ENCODE measurements around the gene AHI1.

The AHI1 gene

DNA sequence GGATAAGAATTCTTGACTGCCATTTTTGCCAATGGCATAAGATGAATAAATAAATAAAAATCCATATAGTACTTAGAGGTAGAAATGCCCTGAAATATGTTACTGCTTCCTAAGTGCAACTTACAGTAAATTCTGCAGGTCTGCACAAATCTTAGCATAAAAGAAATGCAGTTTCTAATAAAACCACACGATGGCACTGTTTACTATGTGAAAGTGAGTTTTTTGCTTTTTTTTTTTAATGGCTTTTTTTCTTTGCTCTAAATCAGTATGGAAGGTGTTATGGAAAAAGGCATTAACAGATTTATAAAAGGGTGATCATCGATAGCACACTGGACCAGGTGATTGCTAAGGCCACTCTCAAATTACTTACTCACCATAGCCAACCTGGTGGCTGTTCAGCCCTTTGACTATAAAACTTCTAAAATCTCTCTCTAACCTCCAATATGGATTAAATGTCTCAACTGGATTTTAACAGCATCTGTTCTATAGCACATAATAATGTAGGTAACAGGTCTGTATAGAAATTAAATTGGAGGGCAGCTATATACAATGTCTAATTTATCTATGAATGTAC lies 45.8 kb downstream of the AHI1 start:
- no peak for DNase-seq (ENCODE audit: low read depth in 2 of 2)

DNA sequence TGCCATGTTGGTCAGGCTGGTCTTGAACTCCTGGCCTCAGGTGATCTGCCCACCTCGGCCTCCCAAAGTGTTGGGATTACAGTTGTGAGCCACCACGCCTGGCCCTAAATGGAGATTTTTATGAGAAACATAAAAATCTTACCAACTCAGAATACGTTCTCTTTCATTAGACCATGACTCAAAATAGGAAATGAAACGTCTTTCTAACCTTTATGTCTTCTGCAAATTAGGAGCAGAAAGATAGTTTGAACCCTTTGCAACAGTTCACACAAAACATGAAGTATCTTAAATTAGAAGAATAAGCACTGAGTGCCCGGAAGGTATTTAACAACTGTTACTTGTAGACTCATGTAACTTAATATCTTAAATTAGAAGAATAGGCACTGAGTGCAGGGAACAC lies 48.3 kb downstream of the AHI1 start:
- no peak for DNase-seq (ENCODE audit: low read depth in 2 of 2)

DNA sequence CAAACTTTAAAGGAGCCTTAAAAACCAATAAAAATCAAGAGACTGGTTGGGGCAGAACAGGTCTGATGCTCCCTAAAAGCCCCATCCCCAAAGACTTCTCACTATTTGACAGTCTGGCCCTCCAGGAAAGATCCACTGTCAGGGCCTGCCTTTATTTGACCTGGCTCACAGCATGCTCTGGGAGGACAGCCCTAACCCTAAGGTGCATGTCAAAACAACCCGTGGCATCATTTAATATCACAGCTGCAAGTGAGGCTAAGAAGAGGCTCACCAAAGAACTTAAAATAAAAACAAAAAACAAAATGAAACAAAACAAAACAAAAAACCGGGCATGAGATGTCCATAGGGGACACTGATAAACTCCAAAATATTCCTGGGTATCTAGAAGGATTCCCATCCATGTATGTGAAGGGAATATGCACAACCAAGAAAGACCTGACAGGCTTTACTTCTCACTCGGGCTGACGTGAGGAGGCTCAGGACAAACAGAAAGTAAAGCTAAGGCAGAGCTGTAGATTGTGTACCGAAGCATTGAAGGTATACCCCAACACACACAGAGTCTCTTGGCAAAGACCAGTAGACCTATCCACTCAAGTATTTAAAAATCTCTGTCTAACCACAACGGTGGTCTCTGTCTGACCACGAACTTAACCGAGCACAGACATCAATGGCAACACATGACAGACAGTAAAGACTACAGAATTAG lies 57.3 kb downstream of the AHI1 start:
- DNase-seq (ENCODE audit: low read depth in 2 of 2): no peak

DNA sequence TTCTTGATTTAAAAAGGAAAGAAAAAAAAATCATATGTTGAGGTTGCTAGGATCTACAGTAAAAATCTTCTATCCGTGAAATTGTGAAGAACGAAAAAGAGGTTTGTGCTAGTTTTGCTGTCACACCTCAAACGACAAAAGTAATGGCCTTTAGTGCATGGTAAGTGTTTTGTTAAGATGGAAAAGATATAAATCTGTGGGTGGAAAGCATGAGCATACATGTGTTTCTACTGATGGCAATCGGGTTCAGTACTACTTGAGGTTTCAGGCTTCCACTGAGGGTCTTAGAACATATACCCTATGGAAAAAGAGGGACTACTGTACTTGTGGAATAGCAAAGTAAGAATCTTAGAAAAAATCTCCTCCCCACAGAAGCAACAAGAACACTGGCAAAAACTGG lies 58.0 kb downstream of the AHI1 start:
- DNase-seq (ENCODE audit: low read depth in 2 of 2): no peak

DNA sequence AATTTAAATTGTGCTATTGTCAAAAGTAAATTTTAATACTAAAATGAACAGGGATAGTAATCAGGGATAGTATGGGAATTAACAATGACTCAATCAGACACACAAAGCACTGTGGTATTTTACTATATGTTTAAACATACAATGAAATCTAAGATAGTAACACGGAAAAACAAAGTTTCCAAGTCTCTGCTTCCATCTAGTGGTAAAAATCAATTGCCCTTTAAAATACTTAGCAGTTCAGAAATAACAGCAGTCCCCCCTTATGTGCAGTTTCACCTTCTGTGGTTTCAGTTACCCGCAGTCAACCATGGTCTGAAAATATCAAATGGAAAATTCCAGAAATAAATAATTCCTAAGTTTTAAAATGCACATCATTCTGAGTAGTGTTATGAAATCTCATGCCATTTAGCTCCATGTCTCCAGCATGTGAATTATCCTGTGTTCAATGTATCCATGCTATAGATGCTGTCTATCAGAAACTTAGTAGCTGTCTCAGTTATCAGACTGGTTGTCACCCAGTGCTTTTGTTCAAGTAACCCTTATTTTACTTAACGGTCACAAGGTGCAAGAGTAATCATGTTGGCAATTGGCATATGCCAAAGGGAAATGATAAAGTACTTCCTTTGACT lies 58.5 kb downstream of the AHI1 start:
- DNase-seq (ENCODE audit: low read depth in 2 of 2): no peak

DNA sequence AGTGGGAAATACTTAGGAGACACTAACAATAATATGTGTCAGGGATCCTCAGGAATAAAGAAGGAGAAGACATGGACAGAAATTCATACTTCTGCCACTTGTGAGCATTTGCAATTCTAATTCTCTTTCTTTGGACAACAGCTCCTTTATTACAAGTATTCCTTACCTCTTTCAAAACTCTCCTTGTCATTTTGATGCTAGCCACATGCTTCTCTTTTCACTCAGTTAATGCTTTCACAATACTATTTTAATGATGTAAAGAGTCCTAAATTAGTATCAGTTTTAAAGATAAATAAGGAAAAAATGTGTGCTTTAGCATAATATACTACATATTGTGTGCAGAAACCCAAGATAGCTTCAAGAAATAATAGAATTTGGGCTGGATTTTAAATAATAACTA lies 62.5 kb downstream of the AHI1 start:
- DNase-seq (ENCODE audit: low read depth in 2 of 2): no peak

DNA sequence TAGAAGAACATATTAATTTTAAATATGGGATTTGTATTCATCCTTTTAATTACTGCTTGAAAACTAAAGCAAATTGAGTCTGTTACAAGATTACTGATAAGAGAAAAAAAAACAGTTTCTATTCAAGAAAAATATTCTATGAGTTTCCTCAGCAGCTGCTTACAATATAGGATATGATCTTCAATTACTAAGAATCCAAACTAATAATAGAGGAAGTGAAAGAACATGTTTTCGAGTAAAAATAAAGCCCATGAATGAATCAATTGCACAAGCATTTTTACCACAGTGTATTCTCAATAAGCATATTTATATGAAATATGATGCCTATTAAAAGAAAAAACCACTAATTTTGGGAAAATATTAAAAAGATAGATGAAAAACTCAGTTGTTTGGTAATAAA lies 63.4 kb downstream of the AHI1 start:
- no peak for DNase-seq (ENCODE audit: low read depth in 2 of 2)

DNA sequence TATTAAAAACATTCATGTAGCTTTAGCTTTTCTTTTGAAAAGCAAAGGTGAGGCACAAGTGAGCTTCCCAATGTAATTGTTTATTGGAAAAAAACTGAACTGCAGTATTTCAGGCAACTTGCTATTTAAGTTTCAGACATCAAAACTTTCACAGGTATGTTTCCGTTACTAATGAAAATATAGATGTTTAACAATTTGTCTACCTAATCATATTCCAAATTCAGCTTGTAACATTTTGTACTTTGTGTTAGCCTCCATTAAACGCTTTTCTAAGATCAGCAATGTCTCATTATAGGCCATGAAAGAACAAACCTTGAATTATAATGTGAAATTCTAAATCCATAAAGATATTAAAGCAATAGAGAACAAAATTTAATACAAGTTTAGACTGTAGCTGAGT lies 69.5 kb downstream of the AHI1 start:
- DNase-seq (ENCODE audit: low read depth in 2 of 2): no peak

DNA sequence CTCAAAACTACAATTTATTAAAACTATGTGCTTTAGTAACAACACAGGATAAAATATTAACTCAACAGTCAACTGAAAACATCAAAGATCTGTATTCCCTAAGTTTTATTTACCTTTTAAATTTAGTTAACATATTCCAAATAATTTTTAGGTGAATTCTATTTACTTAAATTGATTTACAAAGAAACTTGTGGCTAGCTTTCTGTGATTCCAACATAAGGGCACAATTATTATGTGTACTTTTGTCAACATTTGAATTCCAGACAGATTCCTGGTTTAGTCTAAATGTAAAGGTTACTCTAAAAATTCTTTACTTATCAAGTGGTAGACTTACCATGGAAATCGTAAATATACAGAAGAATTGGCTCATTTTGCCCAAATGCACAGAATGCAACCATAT lies 70.7 kb downstream of the AHI1 start:
- DNase-seq (ENCODE audit: low read depth in 2 of 2): no peak

DNA sequence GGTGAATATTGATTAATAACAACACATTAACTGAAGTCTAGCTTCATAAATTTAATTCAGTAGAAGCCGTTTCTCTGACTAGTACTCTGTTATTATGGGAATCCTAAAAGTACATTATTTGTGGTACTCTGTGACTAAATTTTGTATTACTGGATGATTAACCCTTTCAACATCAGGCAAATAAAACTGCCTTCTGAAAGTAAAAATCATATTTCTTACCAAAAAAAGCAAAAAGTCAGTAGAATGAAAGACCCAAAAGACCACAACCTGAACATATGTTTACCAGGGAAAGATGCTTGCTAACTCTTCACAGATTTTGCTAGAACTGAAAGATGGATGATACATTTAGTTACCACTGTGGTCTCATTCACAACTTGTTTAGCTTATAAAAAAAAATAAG lies 73.2 kb downstream of the AHI1 start:
- DNase-seq (ENCODE audit: low read depth in 2 of 2): no peak

DNA sequence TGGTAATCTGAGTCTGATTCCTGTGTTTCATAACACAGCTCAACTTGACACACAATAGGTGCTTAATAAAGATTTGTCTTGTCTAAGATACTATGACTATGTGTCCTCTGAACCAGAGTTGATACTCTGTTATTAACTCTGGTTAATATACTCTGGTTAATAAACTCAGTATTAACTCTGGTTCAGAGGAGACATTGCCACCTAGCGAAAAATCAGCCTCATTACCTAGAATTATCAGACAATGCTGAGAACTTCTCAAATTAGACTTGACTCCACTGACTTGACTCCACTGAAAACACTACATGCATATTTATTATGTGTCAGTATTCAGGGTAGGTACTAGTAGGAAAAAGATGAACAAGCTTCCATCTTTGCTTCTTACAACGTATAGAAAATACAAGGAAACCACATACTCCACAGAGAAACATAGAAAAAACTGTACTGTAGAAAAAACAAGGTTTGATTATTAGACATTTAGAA lies 73.9 kb downstream of the AHI1 start:
- no peak for DNase-seq (ENCODE audit: low read depth in 2 of 2)

DNA sequence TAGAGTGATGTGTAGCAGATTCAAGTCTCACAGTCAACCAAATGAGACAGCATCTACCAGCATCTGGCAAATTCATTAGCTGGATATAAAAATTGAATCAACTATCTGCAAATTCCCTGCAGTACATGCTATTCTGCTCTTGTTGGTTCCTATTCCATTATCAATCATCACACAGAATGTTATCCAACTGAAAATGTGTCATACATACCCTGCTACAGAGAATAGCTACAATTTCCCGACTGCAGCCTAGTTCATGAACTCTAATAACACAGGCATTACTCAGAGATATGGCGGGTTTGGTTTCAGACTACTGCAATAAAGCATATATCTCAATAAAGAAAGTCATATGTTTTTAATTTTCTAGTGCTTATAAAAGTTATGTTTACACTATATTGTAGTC lies 78.4 kb downstream of the AHI1 start:
- DNase-seq (ENCODE audit: low read depth in 2 of 2): no peak

DNA sequence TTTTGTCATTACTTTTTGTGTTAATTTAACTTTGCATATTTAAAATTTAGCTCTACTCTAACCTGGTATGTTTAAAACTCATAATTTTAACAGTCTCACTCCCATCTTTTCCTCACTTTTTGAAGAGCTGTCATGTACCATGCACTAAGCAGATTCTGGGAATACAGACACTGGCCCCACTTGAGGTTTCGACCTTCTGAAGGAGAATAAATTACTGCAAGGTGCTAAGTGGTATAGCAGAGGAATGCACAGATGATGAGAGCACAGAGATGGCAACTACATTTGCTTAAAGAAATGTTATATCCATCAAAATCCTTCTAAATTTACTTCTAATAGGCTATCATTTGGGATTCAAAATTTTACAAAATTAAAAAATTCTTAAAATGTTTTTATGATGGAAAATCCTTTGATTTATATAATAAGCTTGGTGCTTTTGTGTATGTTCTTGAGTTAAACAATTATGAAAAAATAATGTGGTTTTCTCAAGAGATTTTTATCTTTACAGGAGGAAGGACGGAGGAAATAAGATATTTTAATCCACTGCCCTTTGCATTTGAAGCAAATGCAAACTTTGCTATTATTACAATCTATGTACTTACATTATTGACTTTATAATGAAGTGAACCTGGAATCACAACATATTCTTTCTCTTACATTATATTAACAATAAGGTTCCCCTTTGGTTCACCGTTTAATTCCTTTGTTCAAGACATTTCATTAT lies 79.3 kb downstream of the AHI1 start:
- DNase-seq (ENCODE audit: low read depth in 2 of 2): no peak

DNA sequence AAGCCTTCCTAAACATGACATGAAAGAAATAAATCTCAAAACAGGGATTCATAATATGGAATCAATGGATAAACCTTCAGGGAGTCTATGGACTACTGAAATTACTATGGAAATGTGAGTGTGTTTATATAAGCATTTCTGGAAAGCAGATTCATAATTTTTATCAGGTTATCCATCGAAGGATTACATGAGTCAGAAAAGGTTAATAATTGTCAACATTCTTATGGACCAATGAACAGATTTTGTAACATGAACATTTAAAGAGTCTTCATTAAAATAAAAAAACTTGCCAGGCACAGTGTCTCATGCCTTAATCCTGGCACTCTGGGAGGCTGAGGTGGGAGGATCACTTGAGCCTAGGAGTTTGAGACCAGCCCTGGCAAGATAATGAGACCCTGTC lies 84.8 kb downstream of the AHI1 start:
- DNase-seq (ENCODE audit: low read depth in 2 of 2): no peak

DNA sequence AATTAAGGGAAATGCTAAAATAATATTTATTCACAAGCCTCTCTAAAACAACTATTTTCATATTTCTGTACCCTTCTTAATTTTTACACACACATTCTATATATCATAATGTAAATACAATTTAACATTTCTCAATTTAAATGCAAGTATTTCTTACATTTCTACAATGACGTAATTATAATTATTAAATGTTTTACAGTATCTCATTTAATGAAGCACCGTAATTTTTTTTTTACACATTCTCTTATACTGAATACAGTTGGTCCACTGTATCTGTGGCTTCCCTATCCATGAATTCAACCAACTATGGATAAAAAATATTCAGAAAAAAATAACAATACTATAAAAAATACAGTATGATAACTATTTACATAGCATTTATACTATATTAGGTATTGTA lies 85.7 kb downstream of the AHI1 start:
- no peak for DNase-seq (ENCODE audit: low read depth in 2 of 2)

DNA sequence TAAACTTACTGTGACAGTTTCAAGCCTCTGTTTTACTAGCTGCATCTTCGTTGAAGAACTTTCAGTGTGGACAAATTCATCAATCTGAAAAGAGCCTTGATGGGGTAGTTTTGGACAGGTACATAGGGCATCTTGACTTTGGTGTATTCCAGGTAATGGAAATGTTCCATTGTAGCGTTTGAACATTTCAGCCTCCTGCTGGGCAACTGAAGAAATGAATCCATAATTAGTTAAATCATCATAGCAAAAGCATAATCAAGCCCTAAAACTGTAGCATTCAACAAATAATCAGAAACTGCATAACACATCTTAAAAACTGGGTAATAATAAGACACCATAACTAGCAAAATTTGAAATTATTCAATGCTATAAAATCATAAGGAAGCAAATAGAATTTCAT lies 86.2 kb downstream of the AHI1 start:
- DNase-seq (ENCODE audit: low read depth in 2 of 2): no peak

DNA sequence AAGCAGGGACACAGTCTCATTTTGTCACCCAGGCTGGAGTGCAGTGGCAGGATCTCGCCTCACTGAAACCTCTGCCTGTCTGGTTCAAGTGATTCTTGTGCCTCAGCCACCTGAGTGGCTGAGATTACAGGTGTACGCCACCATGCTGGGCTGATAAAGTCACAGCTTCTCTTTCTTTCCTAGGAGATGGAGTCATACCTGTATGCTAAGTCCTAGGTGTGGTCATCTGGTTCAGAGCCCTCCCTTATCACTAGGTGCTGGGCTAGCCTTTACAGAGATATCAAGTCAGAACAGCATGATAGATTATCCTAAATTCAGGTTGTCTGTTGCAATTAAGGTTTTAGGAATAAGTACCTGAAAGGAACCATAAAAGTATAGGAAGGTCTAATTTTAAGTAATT lies 86.7 kb downstream of the AHI1 start:
- no peak for DNase-seq (ENCODE audit: low read depth in 2 of 2)

DNA sequence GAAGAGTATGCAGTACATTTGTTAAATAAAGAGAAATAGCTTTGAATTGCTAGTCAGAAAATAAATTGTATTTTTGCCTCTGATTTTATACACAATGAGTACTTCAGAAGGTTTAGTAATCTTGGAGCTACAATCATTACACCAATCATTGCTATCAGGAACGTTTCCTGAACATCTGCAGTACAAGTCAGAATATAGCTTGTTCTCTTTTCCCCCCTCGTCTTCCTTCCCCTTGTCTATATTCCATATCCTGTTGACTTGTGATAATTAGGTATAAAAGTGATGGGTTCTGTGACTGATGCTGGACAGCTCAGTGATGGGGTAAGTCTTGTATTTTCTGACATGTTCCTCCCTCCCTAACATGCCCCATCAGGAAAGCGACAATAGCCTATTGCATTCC lies 94.0 kb downstream of the AHI1 start:
- no peak for DNase-seq (ENCODE audit: low read depth in 2 of 2)

DNA sequence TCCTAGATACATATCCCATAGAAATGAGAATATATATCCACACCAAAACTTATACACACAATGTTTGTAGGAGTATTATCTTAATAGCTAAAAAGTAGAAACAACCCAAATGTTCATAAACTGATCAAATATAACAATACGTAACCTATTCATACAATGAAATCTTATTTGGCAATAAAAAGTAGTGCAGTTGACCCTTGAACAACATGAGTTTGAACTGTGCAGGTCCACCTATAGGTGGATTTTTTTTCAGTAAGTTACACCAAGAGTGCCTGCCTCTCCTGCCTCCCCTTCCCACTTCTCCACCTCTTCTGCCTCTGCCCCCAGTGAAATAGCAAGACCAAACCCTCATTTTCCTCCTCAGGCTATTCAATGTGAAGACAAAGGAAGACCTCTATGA lies 95.2 kb downstream of the AHI1 start:
- DNase-seq (ENCODE audit: low read depth in 2 of 2): no peak

DNA sequence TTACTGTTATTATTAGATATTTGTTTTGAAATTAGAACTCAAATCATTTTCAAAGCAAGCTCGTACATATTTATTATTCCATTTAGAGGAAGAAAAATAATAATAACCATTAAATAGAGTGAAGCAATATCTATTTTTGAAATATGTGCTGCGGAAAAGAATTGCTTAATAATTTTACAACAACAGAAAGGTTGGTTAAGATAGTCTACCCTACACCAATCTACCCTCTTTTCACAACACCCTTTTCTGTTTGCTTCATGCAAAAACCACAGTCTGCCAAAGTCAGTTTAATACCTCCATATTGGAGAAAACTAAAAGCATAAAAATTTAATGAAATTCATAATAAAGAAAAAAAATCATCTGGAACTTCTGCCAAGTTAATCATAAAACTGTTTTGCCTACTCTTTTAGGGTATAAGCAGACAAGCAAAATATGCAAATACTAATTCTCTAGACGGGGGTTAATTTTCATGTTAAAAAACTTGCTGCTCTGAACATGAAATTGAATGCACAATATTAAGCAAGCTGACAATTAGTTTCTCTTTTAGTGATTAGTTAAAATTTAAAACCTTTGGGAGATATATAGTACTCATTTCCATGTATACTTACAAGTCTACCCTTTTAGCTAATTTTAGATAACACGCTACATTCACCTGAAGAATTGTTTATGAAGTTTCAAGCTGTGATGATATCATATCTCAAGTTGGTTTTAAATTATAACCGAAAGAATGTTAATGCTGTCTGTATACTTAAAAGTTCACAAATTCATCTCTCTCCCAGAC lies 100.2 kb downstream of the AHI1 start:
- no peak for DNase-seq (ENCODE audit: low read depth in 2 of 2)

DNA sequence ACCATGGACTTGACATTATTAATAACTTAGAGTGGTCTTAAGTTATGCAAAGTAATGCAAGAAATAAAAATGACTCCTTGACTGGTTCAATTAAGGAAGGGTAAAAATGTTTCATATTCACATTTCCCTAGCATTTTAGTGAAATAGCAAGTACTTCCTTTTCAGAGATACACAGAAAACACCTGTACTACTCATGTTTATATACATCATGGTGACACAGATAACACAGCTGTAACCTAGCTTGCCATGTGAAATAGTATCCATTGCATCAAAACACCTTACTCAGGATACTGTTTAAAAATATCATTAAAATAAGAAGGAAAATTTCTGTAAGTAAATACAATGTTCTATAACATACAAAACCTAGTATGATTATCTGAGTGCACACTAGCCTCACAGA lies 102.4 kb downstream of the AHI1 start:
- no peak for DNase-seq (ENCODE audit: low read depth in 2 of 2)

DNA sequence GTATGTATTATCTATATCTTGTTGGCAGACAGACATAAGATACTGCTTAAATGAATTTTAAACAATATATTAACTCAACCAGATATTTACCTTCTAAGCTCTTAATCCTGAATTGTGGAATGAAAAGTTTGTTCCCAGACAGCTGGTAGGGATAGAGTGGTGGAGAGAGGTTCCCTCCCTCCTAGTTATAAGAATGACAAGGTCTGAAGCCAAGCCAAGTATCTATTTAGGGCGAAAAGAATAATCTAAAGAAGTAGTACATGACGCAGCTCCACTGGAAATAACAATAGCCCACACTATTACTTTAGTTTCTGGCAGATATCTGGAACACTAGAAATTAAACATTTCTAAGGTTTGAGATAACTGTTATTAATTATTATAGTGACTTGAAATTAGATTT lies 104.3 kb downstream of the AHI1 start:
- DNase-seq (ENCODE audit: low read depth in 2 of 2): no peak
